HepG2 (cell line): ENCODE measurements around the gene LRRC3. TPM values are rescaled to one million over a fixed set of nuclear protein-coding genes. Genes with fewer than 3 reads are reported as not detected.

Source experiments
- CENPBD1 ChIP-seq: sonication (generic); formaldehyde crosslinking; IDR thresholded peaks from 2 replicates; pipeline ENCODE4 v1.8.0; 2022; ENCODE audit warnings: missing genetic modification reagents, low read depth, mild to moderate bottlenecking, borderline replicate concordance
- DNMT3B ChIP-seq: conservative IDR thresholded peaks from 2 replicates; pipeline ENCODE4 v1.6.1; 2016; ENCODE audit warnings: missing biosample characterization, control low read depth
- FOSL2 ChIP-seq: sonication (generic); formaldehyde crosslinking; IDR thresholded peaks from 2 replicates; pipeline ENCODE4 v1.4.0; 2020; ENCODE audit warnings: missing genetic modification reagents
- HBP1 ChIP-seq: IDR thresholded peaks from 2 replicates; pipeline ENCODE4 v1.6.1; 2016; ENCODE audit warnings: low read depth, control low read depth
- HNF4G ChIP-seq, 2 experiments: sonication (generic) in 1 of 2; formaldehyde crosslinking in 1 of 2; IDR thresholded peaks; 2 replicates each; pipeline versions ENCODE4 v1.4.0 to v1.6.1; 2011 to 2020; ENCODE audit warnings: borderline replicate concordance in 2 of 2, low read depth in 2 of 2, mild to moderate bottlenecking in 2 of 2, low read length in 1 of 2, missing genetic modification reagents in 1 of 2, moderate library complexity in 1 of 2
- HOXA7 ChIP-seq: sonication (generic); formaldehyde crosslinking; IDR thresholded peaks from 2 replicates; pipeline ENCODE4 v1.8.1; 2022; ENCODE audit warnings: mild to moderate bottlenecking, missing genetic modification reagents, moderate library complexity
- KDM5A ChIP-seq: fragments of 200-600 bp; sonication (generic); IDR thresholded peaks from 2 replicates; pipeline ENCODE4 v1.7.0; 2018; ENCODE audit warnings: antibody characterized with exemption, mild to moderate bottlenecking, low read length, borderline replicate concordance
- MIER2 ChIP-seq: IDR thresholded peaks from 2 replicates; pipeline ENCODE4 v1.6.1; 2016; ENCODE audit warnings: missing biosample characterization, missing genetic modification reagents
- MTF2 ChIP-seq: sonication (generic); formaldehyde crosslinking; IDR thresholded peaks from 2 replicates; pipeline ENCODE4 v1.5.0; 2020; ENCODE audit warnings: missing genetic modification reagents, borderline replicate concordance
- PBX2 ChIP-seq: IDR thresholded peaks from 2 replicates; pipeline ENCODE4 v1.6.1; 2016; ENCODE audit warnings: control low read depth
- RFX5 ChIP-seq: IDR thresholded peaks from 2 replicates; pipeline ENCODE4 v1.6.1; 2011; ENCODE audit warnings: low read depth, low read length, improper control_type of control experiment
- SMAD1 ChIP-seq: sonication (generic); formaldehyde crosslinking; IDR thresholded peaks from 2 replicates; pipeline ENCODE4 v1.4.0; 2020; ENCODE audit warnings: missing genetic modification reagents, low read depth, mild to moderate bottlenecking, borderline replicate concordance
- SOX6 ChIP-seq, 2 experiments: fragments of 450-650 bp in 1 of 2; sonication (generic) in 1 of 2; formaldehyde crosslinking in 1 of 2; IDR thresholded peaks; 2 replicates each; pipeline versions ENCODE4 v1.4.0 to v1.6.1; 2017 to 2020; ENCODE audit warnings: antibody characterized with exemption in 1 of 2, mild to moderate bottlenecking in 1 of 2, missing genetic modification reagents in 1 of 2
- TRAFD1 ChIP-seq: sonication (generic); formaldehyde crosslinking; IDR thresholded peaks from 2 replicates; pipeline ENCODE4 v1.5.1; 2020; ENCODE audit warnings: missing genetic modification reagents, mild to moderate bottlenecking, borderline replicate concordance
- ZNF275 ChIP-seq: sonication (generic); formaldehyde crosslinking; IDR thresholded peaks from 2 replicates; pipeline ENCODE4 v1.8.0; 2022; ENCODE audit warnings: missing genetic modification reagents, mild to moderate bottlenecking, inconsistent platforms, borderline replicate concordance
- ZNF343 ChIP-seq: sonication (generic); formaldehyde crosslinking; IDR thresholded peaks from 2 replicates; pipeline ENCODE4 v1.4.0; 2020; ENCODE audit warnings: mild to moderate bottlenecking, missing genetic modification reagents
- ZNF44 ChIP-seq: sonication (generic); formaldehyde crosslinking; IDR thresholded peaks from 2 replicates; pipeline ENCODE4 v1.5.1; 2020; ENCODE audit warnings: mild to moderate bottlenecking, missing genetic modification reagents
- ZNF451 ChIP-seq: sonication (generic); formaldehyde crosslinking; IDR thresholded peaks from 2 replicates; pipeline ENCODE4 v1.5.0; 2020; ENCODE audit warnings: mild to moderate bottlenecking, missing genetic modification reagents
- ZNF513 ChIP-seq: sonication (generic); formaldehyde crosslinking; conservative IDR thresholded peaks from 2 replicates; pipeline ENCODE4 v1.5.0; 2020; ENCODE audit warnings: missing genetic modification reagents
- ZNF546 ChIP-seq: sonication (generic); formaldehyde crosslinking; conservative IDR thresholded peaks from 2 replicates; pipeline ENCODE4 v1.8.1; 2023; ENCODE audit warnings: mild to moderate bottlenecking, missing genetic modification reagents
- ZSCAN29 ChIP-seq: sonication (generic); formaldehyde crosslinking; conservative IDR thresholded peaks from 2 replicates; pipeline ENCODE4 v1.4.0; 2020; ENCODE audit warnings: mild to moderate bottlenecking, missing genetic modification reagents
- polyA plus RNA-seq, 8 experiments: library from polyadenylated mRNA; depleted of rRNA in 3 of 8; stranded (reverse) in 7 of 8; unstranded in 1 of 8; fragments of >200 nt; fragmentation: Illumina TruSeq in 4 of 8; extraction: Trizol in 4 of 8; gene quantifications; 2 replicates each; pipeline versions ENCODE4 v1.2.1 to v1.2.3, GENCODE V29; 2011 to 2016; ENCODE audit warnings: low read depth in 4 of 8, missing spikeins in 1 of 8, mixed read lengths in 1 of 8; ENCODE audit not compliant: insufficient read depth in 1 of 8
- total RNA-seq, 5 experiments: library from RNA; depleted of rRNA; stranded (reverse); fragments of >200 nt; fragmentation: Illumina TruSeq; extraction: Trizol; gene quantifications; 2 replicates each; pipeline ENCODE4 v1.2.3, GENCODE V29; 2016; ENCODE audit warnings: low read depth in 1 of 5

Gene LRRC3
- total and polyA plus RNA-seq, 2 of the 13 experiments (the other 11 are each of a cell fraction or from before 2014, with no cell fraction given): 4.8 to 16.5 TPM

GRCh38 chr21:44505673-44506278, 50.5 kb downstream of the LRRC3 start (continued):
- TF ChIP-seq SOX6 (IDR thresholded peaks at IDR 0.05) (no peak), SOX6 (CRISPR knock-in tag; IDR thresholded peaks at IDR 0.05) (peak; percentile 76), PBX2 (CRISPR knock-in tag) (peak; percentile 64; the same call in 1 of the 2 replicates), ZNF275 (CRISPR knock-in tag) (0 out of 2 replicates have a peak, but pooled peaks have one; percentile 38), FOSL2 (CRISPR knock-in tag) (peak; percentile 81), ZNF343 (no peak), ZSCAN29 (CRISPR knock-in tag) (no peak), ZNF451 (CRISPR knock-in tag) (no peak; the same call in 1 of the 2 replicates), SMAD1 (no peak), MTF2 (no peak), DNMT3B (CRISPR knock-in tag) (no peak), ZNF513 (CRISPR knock-in tag) (no peak), ZNF546 (0 out of 2 replicates have a peak, but pooled peaks have one; percentile 69), HNF4G (IDR thresholded peaks at IDR 0.05; ENCODE audit: borderline replicate concordance, low read depth, low read length) (peak; percentile 83; the same call in 1 of the 2 replicates), HNF4G (CRISPR knock-in tag; IDR thresholded peaks at IDR 0.05; ENCODE audit: borderline replicate concordance, low read depth) (peak; percentile 49; the same call in 1 of the 2 replicates), RFX5 (no peak), TRAFD1 (CRISPR knock-in tag) (no peak), HOXA7 (CRISPR knock-in tag) (no peak), KDM5A (no peak), CENPBD1 (CRISPR knock-in tag) (no peak), MIER2 (CRISPR knock-in tag) (no peak; the same call in 1 of the 2 replicates), ZNF44 (CRISPR knock-in tag) (no peak), HBP1 (CRISPR knock-in tag) (peak; percentile 32; the same call in 1 of the 2 replicates)
